GM13976 (cell line): Measurements from ENCODE around the gene BRICD5.

Source experiments
- DNase-seq: peaks from one replicate; pipeline ENCODE4 v3.0.0; 2012; ENCODE audit warnings: low spot score
- CTCF ChIP-seq: IDR thresholded peaks from 2 replicates; pipeline ENCODE4 v1.5.1; 2012; ENCODE audit warnings: borderline replicate concordance, mild to moderate bottlenecking; ENCODE audit not compliant: insufficient read depth; ENCODE audit errors: extremely low read depth, missing control alignments, control extremely low read depth
- in situ Hi-C: fragments of 300-500 bp; cut with MboI; formaldehyde crosslinking; loops from one replicate; pipeline ENCODE4 v1.12.0; 2022; ENCODE audit warnings: low sequenced_read_pairs, mixed read lengths, inconsistent platforms; ENCODE audit not compliant: unreplicated experiment

The BRICD5 gene

GRCh38 chr16:2171601-2172178, 39.0 kb downstream of the BRICD5 start:
- in situ Hi-C loops: no loop called here
- DNase-seq: no peak
- TF ChIP-seq CTCF: no peak

- TF ChIP-seq CTCF: no peak
Observed at GRCh38 chr16:2170587-2171435, 39.9 kb downstream of the BRICD5 start.

GRCh38 chr16:2170080-2170479, 40.6 kb downstream of the BRICD5 start:
- DNase-seq: no peak
- no peak for TF ChIP-seq CTCF
- in situ Hi-C loops: no loop called here

More at GRCh38 chr16:2170587-2171435, 39.9 kb downstream of the BRICD5 start:
- no peak for DNase-seq
- in situ Hi-C loops: no loop called here

- DNase-seq: no peak
- in situ Hi-C loops: no loop called here
- TF ChIP-seq CTCF: no peak
Observed at GRCh38 chr16:2167068-2167638, 43.5 kb downstream of the BRICD5 start.

GRCh38 chr16:2166263-2167067, 44.2 kb downstream of the BRICD5 start:
- TF ChIP-seq CTCF: no peak
- DNase-seq: no peak
- in situ Hi-C loops: no loop called here

GRCh38 chr16:2165861-2166260, 44.8 kb downstream of the BRICD5 start:
- DNase-seq: no peak
- in situ Hi-C loops: no loop called here
- TF ChIP-seq CTCF: no peak
